IMR-90 (cell line): ENCODE data around the gene CLDN7. TPM values are rescaled to one million over a fixed set of nuclear protein-coding genes. Genes with fewer than 3 reads are reported as not detected.

Experiments used
- ATAC-seq: fragments of 200-7000 bp; cut with Tn5 transposase; 2 replicates; pipeline ENCODE4 v1.9.1; 2020; ENCODE audit warnings: low read depth, mild to moderate bottlenecking, moderate library complexity
- BruUV-seq: library from RNA; stranded (reverse); fragments of 400-500 nt; replicated peaks from 2 replicates; lab custom pipeline; 2021; lab: Mats Ljungman, UMichigan
- CTCF ChIA-PET: fragments of 300-600 bp; formaldehyde crosslinking; extraction: SDS; loops from one replicate; lab custom pipeline; 2021; ENCODE audit warnings: antibody characterized with exemption; lab: Yijun Ruan, JAX
- POLR2A ChIA-PET: fragments of 300-600 bp; sonication (Branson Sonifier 250); formaldehyde crosslinking; loops from one replicate; lab custom pipeline; 2022; ENCODE audit warnings: antibody characterized with exemption; ENCODE audit not compliant: unreplicated experiment; lab: Charles Lee
- DNase-seq: peaks from one replicate; pipeline ENCODE4 v3.0.0; 2013
- H2AFZ ChIP-seq: replicated peaks from 2 replicates; pipeline ENCODE3; 2013; ENCODE audit warnings: low read length, mild to moderate bottlenecking; ENCODE audit not compliant: poor library complexity
- H2AK5ac ChIP-seq: 2 replicates; pipeline ENCODE4 v1.6.1; 2013; ENCODE audit warnings: low read depth, low read length, inconsistent platforms
- H2AK9ac ChIP-seq: replicated peaks from 2 replicates; pipeline ENCODE3; 2013; ENCODE audit warnings: mild to moderate bottlenecking, low read depth, low read length, moderate library complexity; ENCODE audit not compliant: poor library complexity
- H2BK120ac ChIP-seq: 2 replicates; pipeline ENCODE4 v1.6.1; 2013; ENCODE audit warnings: low read depth, low read length, inconsistent platforms
- H2BK15ac ChIP-seq: 3 replicates; pipeline ENCODE4 v1.6.1; 2013; ENCODE audit warnings: low read depth, low read length, inconsistent platforms
- H2BK20ac ChIP-seq: 2 replicates; pipeline ENCODE4 v1.6.1; 2013; ENCODE audit warnings: low read depth, mild to moderate bottlenecking, inconsistent platforms, low read length, moderate library complexity
- H2BK5ac ChIP-seq: 2 replicates; pipeline ENCODE4 v1.6.1; 2013; ENCODE audit warnings: mild to moderate bottlenecking, low read depth, low read length, inconsistent platforms; ENCODE audit not compliant: poor library complexity, severe bottlenecking
- H3K14ac ChIP-seq: replicated peaks from 2 replicates; pipeline ENCODE4 v1.6.1; 2013; ENCODE audit warnings: low read depth, low read length, inconsistent platforms
- H3K18ac ChIP-seq: 2 replicates; pipeline ENCODE4 v1.6.1; 2013; ENCODE audit warnings: low read depth, low read length, control low read depth
- H3K23ac ChIP-seq: 2 replicates; pipeline ENCODE4 v1.6.1; 2013; ENCODE audit warnings: low read depth, low read length, inconsistent platforms
- H3K27ac ChIP-seq: 2 replicates; pipeline ENCODE4 v1.5.1; 2013; ENCODE audit warnings: mild to moderate bottlenecking, control low read depth, low read length; ENCODE audit not compliant: insufficient read depth
- H3K27me3 ChIP-seq: 2 replicates; pipeline ENCODE4 v1.6.1; 2013; ENCODE audit warnings: low read length; ENCODE audit not compliant: control insufficient read depth, insufficient read depth
- H3K36me3 ChIP-seq: 2 replicates; pipeline ENCODE4 v1.6.1; 2013; ENCODE audit warnings: low read length, mixed read lengths; ENCODE audit not compliant: control insufficient read depth, insufficient read depth
- H3K4ac ChIP-seq: 2 replicates; pipeline ENCODE4 v1.6.1; 2013; ENCODE audit warnings: low read depth, low read length, inconsistent platforms
- H3K4me1 ChIP-seq: 2 replicates; pipeline ENCODE4 v1.6.1; 2013; ENCODE audit warnings: low read length, mixed read lengths; ENCODE audit not compliant: control insufficient read depth, insufficient read depth
- H3K4me2 ChIP-seq: 2 replicates; pipeline ENCODE4 v1.6.1; 2013; ENCODE audit warnings: low read depth, mild to moderate bottlenecking, control low read depth, low read length, moderate library complexity
- H3K4me3 ChIP-seq: 2 replicates; pipeline ENCODE4 v1.5.1; 2013; ENCODE audit warnings: low read depth, mild to moderate bottlenecking, control low read depth, low read length, moderate library complexity; ENCODE audit not compliant: insufficient read depth
- H3K56ac ChIP-seq: 2 replicates; pipeline ENCODE4 v1.6.1; 2013; ENCODE audit warnings: low read length, inconsistent platforms; ENCODE audit not compliant: insufficient read depth; ENCODE audit errors: extremely low read depth
- H3K79me1 ChIP-seq, 2 experiments: 2 replicates each; pipeline ENCODE4 v1.6.1; 2013; ENCODE audit warnings: low read length in 2 of 2, inconsistent platforms in 1 of 2, low read depth in 1 of 2
- H3K9ac ChIP-seq: 2 replicates; pipeline ENCODE4 v1.6.1; 2013; ENCODE audit warnings: low read depth, low read length, control low read depth
- H3K9me1 ChIP-seq: 2 replicates; pipeline ENCODE4 v1.6.1; 2013; ENCODE audit warnings: low read length, inconsistent platforms; ENCODE audit not compliant: insufficient read depth
- H3K9me3 ChIP-seq: 2 replicates; pipeline ENCODE4 v1.6.1; 2013; ENCODE audit warnings: low read length; ENCODE audit not compliant: control insufficient read depth, insufficient read depth
- H4K20me1 ChIP-seq: 2 replicates; pipeline ENCODE4 v1.6.1; 2013; ENCODE audit warnings: low read length, inconsistent platforms; ENCODE audit not compliant: insufficient read depth
- H4K5ac ChIP-seq: 2 replicates; pipeline ENCODE4 v1.6.1; 2013; ENCODE audit warnings: mild to moderate bottlenecking, low read depth, low read length, control low read depth
- H4K8ac ChIP-seq, 2 experiments: 2 replicates each; pipeline ENCODE4 v1.6.1; 2013; ENCODE audit warnings: low read depth in 2 of 2, low read length in 2 of 2, control low read depth in 1 of 2, inconsistent platforms in 1 of 2
- H4K91ac ChIP-seq: 2 replicates; pipeline ENCODE4 v1.6.1; 2013; ENCODE audit warnings: low read depth, low read length, inconsistent platforms; ENCODE audit not compliant: insufficient read depth
- CEBPB ChIP-seq: IDR thresholded peaks from 2 replicates; pipeline ENCODE4 v1.6.1; 2012; ENCODE audit warnings: low read depth, low read length, improper control_type of control experiment
- CHD1 ChIP-seq: IDR thresholded peaks from 2 replicates; pipeline ENCODE4 v1.6.1; 2012; ENCODE audit warnings: low read depth, low read length, improper control_type of control experiment
- MAFK ChIP-seq: IDR thresholded peaks from 2 replicates; pipeline ENCODE4 v1.6.1; 2012; ENCODE audit warnings: low read depth, low read length, improper control_type of control experiment
- MAZ ChIP-seq: IDR thresholded peaks from 2 replicates; pipeline ENCODE4 v1.6.1; 2012; ENCODE audit warnings: low read depth, mild to moderate bottlenecking, low read length, improper control_type of control experiment, moderate library complexity, borderline replicate concordance
- MXI1 ChIP-seq: IDR thresholded peaks from 2 replicates; pipeline ENCODE4 v1.6.1; 2012; ENCODE audit warnings: low read depth, mild to moderate bottlenecking, low read length, moderate library complexity, borderline replicate concordance
- POLR2A ChIP-seq: IDR thresholded peaks from 2 replicates; pipeline ENCODE4 v1.6.1; 2012; ENCODE audit warnings: mild to moderate bottlenecking, low read depth, low read length
- RAD21 ChIP-seq: IDR thresholded peaks from 2 replicates; pipeline ENCODE4 v1.6.1; 2012; ENCODE audit warnings: low read length, improper control_type of control experiment
- WGBS, 2 experiments: methylation state at CpG; one replicate each; pipeline versions ENCODE4 v1.1.5 to v1.1.7; 2013; ENCODE audit warnings: missing lambda C conversion rate in 2 of 2; ENCODE audit not compliant: insufficient read length in 1 of 2; ENCODE audit errors: extremely low coverage in 2 of 2; 5-methylcytosine and 5-hydroxymethylcytosine counted together
- dilution Hi-C: fragments of 300-500 bp; cut with HindIII; formaldehyde crosslinking; loops from one replicate; pipeline ENCODE4 v1.14.3; 2018; ENCODE audit warnings: low sequenced_read_pairs; ENCODE audit not compliant: unreplicated experiment
- in situ Hi-C: fragments of 300-500 bp; cut with MboI; formaldehyde crosslinking; loops from 3 replicates; pipeline ENCODE4 v1.14.3; 2019; ENCODE audit warnings: low sequenced_read_pairs, inconsistent platforms, mixed read lengths
- intact Hi-C: fragments of 100-400 bp; cut with micrococcal nuclease; formaldehyde crosslinking; loops from 2 replicates; pipeline ENCODE4 v1.10.0; 2022
- polyA plus RNA-seq, 3 experiments: library from polyadenylated mRNA; depleted of rRNA; stranded (reverse); fragments of >200 nt; gene quantifications; 2 replicates each; pipeline ENCODE4 v1.2.3, GENCODE V29; 2012; ENCODE audit warnings: low replicate concordance in 1 of 3
- total RNA-seq: library from RNA; depleted of rRNA; stranded (reverse); fragments of >200 nt; gene quantifications from 2 replicates; pipeline ENCODE4 v1.2.3, GENCODE V29; 2012
- TF ChIP-seq, protein P1 (sequence below): conservative IDR thresholded peaks from 2 replicates; pipeline ENCODE4 v1.5.1; 2012; ENCODE audit warnings: mild to moderate bottlenecking, low read depth, low read length, improper control_type of control experiment

Gene CLDN7
- total and polyA plus RNA-seq, 2 of the 4 experiments (the other 2 are of a cell fraction) = 1.4 TPM

DNA sequence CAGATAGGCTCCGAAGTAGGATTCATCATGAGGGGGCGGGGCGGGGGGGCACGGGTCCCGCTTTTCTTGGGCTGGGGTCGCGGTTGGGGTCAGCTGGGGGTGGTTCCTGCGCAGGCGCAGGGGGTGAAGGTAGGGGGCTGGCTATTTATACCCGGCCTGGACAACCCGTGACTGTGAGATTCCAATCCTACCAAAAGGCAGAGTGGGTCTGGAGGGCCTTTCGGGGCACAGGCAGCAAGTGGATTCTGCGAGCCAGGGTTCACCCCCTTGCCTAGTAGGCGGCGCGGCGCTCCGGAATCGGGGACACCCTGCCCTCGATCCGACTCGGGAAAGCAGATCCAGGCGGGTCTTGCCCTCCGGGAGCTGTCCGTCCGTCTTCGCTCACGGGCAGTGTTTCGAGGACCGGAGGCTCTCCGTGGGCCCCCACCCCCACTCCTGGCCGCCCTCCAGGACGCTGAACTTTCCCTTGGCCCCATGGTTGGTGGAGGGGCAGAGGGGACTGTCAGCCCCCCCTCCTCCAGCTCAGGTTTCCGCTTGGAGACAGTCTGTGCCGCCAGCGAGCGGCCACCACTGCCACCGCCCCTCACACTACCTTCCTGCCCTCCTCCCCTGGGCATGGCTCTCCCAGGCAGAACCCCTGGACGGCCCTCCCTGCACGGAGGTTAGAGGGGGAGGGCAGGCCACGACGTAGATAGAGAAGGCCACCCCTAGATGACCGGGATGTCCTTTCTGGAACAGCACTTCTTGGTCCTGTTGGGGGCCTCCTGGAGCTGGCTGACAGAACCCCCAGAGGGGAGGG is 19.9 kb upstream of the CLDN7 start (continued):
- TF ChIP-seq MAFK = no peak

GRCh38 chr17:7281074-7281952 is 19.0 kb upstream of the CLDN7 start, which contains the start of gene SLC2A4:
Gene SLC2A4, plus strand, starts transcription at chr17:7281718. Its CDS starts 217 bp downstream, at chr17:7281935.
- H3K23ac ChIP-seq = no peak within 1 kb of the TSS
- no peaks in the 10 kb centered on the region for H3K9me1 ChIP-seq
- no peaks in the 10 kb centered on the region for H4K20me1 ChIP-seq
- peaks cover 2% of the 10 kb centered on the region; the same call in 1 of the 2 replicates for H3K4me1 ChIP-seq
- peak within 1 kb of the TSS; percentile 81 for H3K4me2 ChIP-seq
- no peak within 1 kb of the TSS for H2BK120ac ChIP-seq
- no peak within 1 kb of the TSS for H4K91ac ChIP-seq
- H3K56ac ChIP-seq = no peak within 1 kb of the TSS
- TF ChIP-seq RAD21 = no peak
- TF ChIP-seq MAZ = peak; percentile 45; the same call in 1 of the 2 replicates
- TF ChIP-seq, protein P1, sequence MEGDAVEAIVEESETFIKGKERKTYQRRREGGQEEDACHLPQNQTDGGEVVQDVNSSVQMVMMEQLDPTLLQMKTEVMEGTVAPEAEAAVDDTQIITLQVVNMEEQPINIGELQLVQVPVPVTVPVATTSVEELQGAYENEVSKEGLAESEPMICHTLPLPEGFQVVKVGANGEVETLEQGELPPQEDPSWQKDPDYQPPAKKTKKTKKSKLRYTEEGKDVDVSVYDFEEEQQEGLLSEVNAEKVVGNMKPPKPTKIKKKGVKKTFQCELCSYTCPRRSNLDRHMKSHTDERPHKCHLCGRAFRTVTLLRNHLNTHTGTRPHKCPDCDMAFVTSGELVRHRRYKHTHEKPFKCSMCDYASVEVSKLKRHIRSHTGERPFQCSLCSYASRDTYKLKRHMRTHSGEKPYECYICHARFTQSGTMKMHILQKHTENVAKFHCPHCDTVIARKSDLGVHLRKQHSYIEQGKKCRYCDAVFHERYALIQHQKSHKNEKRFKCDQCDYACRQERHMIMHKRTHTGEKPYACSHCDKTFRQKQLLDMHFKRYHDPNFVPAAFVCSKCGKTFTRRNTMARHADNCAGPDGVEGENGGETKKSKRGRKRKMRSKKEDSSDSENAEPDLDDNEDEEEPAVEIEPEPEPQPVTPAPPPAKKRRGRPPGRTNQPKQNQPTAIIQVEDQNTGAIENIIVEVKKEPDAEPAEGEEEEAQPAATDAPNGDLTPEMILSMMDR = no peak
- TF ChIP-seq CHD1 = no peak
- TF ChIP-seq POLR2A = peak; percentile 15; the same call in 1 of the 2 replicates
- peak; percentile 99 for TF ChIP-seq MXI1
- no peak for TF ChIP-seq CEBPB
- TF ChIP-seq MAFK = no peak
- dilution Hi-C loops (no loop called here), in situ Hi-C loops (no loop called here), intact Hi-C loops (loop anchor here (2.0 kb wide), 1 partner anchor 307 kb away; no protein-coding TSS in a partner anchor)
- H3K27ac ChIP-seq = no peak within 1 kb of the TSS
- H3K18ac ChIP-seq = no peak within 1 kb of the TSS
- H4K5ac ChIP-seq = no peak within 1 kb of the TSS
- peak within 1 kb of the TSS; percentile 91 for H2AFZ ChIP-seq
- no peak within 1 kb of the TSS for H2BK20ac ChIP-seq
- H3K9ac ChIP-seq = no peak within 1 kb of the TSS
- CTCF ChIA-PET = interaction anchor here (2.7 kb wide), 1 partner anchor 15 kb away, joined by 17 read pairs; no protein-coding TSS in a partner anchor
- no peak within 1 kb of the TSS for H2AK5ac ChIP-seq
- DNase-seq (peak; percentile 90), ATAC-seq (peak; percentile 94)
- WGBS, 2 experiments = 0% methylated on average over 30 of the region's 71 CpGs; no CpG with 5 or more reads in 1 of the 2 experiments
- BruUV-seq = no TSS peak
- no peaks in the 10 kb centered on the region for H3K79me1 ChIP-seq
- H3K4me3 ChIP-seq = peak within 1 kb of the TSS; percentile 33
- no peak within 1 kb of the TSS for H2BK15ac ChIP-seq
- peak within 1 kb of the TSS; percentile 79 for H2AK9ac ChIP-seq
- H3K27me3 ChIP-seq = peaks cover 28% of the 10 kb centered on the region; the same call in 1 of the 2 replicates
- no peak within 1 kb of the TSS for H2BK5ac ChIP-seq
- POLR2A ChIA-PET = no interaction called here
- no peak within 1 kb of the TSS for H3K4ac ChIP-seq
- H3K36me3 ChIP-seq = no peaks in the 10 kb centered on the region
- no peak within 1 kb of the TSS for H4K8ac ChIP-seq
- H3K9me3 ChIP-seq = no peaks in the 10 kb centered on the region
- H3K14ac ChIP-seq = no peak within 1 kb of the TSS
